HuH-7.5 (cell line): ENCODE measurements around the gene LHX4.

Experiments used
- DNase-seq: peaks from one replicate; pipeline ENCODE4 v3.0.0; 2011; ENCODE audit warnings: low spot score

The LHX4 gene

DNA sequence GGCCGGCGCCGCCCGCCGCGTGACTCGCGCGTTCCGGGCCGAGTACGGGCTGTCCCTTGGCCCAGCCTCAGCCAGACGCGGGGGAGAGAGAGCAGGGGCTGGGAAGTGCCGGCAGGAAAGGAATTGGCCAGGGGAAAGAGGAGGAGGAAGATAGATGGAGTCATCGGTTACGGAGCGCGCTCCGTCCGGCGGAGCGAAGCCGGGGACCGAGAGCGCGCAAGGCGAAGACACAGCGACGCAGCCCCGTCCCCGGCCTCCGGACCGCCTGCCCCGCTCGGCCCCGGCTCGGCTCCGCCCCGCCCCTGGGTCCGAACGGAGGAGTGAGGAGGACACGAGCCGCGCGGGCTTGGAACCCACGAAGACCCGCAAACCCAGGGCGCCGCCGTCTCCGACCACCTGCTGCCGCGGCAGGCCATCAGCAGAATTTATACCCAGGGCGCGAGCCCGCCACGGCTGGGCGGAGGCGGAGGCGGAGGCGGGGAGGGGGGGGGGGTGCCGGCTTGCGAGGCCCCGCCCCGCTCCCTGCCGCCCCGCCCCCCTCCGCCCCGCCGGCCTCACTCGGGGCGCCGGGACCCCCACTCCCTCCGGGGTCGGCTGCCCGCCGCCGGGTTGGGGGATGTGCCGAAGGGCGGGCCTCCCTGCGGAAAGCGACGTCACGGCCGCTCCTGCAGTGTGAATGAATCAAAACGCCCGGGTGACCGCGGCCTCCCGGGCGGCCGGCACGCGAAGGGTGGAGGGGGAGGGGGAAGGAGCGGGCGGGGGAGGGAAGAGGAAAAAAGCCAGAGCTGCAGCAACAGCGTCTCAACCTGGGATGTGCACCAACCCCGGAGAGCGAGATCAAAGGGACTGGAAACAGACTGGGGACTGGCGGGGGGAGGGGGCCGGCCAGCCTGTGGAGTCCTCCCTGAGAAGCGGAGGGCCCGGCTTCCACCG lies at the start of gene LHX4:
Gene LHX4, plus strand, starts transcription at position 782 of the 933 bp plus-strand sequence. CDS start 266 bp downstream, outside the sequence.
- peak; percentile 79 for DNase-seq

DNA sequence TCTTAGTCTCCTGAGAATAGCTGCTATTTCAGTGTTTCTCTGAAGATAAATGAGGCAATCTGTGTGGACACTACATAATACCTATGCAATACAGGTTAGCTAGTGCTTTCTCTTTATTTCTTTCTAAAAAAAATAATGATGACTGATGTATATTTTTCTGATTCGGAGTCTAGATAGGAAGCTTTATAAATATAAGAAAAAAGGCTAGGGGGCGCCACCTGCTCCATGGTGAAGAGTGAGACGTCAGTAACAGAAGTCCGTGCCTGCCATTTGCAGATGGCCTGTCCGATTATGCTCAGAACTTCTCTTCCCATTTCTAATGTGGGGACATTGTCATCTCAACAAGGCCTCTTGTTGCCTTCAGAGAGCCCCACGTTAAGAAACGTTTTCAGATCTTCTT lies 49.0 kb upstream of the LHX4 start:
- no peak for DNase-seq

DNA sequence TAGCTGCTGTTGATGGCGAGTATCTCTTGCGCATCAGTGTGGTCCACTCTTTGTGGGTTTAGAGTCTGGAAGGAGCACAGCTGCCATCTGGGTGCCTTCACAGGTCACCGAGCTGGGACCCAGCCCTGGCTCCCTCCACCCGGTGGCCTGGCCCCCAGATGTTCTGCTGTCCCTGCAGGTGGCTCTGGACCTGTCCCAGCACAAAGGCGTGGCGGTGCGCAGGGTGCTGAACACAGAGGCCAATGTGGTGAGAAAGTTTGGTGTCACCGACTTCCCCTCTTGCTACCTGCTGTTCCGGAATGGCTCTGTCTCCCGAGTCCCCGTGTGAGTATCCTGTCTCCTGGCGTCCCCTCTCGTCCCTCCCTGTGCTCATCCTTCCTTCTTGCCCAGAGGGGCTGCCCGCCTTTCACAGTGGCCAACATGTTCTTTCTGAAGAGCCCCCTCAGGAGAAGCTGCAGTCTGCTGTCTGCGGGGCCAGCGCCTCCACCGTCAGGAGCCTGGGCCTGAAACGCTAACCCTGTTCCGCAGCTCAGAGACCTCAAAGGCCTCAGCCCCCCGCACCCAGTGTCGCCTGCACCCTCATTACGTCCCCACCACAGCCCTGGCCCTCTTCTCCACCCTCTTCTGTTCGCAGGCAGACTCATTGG lies 47.9 kb upstream of the LHX4 start:
- DNase-seq, result no peak

DNA sequence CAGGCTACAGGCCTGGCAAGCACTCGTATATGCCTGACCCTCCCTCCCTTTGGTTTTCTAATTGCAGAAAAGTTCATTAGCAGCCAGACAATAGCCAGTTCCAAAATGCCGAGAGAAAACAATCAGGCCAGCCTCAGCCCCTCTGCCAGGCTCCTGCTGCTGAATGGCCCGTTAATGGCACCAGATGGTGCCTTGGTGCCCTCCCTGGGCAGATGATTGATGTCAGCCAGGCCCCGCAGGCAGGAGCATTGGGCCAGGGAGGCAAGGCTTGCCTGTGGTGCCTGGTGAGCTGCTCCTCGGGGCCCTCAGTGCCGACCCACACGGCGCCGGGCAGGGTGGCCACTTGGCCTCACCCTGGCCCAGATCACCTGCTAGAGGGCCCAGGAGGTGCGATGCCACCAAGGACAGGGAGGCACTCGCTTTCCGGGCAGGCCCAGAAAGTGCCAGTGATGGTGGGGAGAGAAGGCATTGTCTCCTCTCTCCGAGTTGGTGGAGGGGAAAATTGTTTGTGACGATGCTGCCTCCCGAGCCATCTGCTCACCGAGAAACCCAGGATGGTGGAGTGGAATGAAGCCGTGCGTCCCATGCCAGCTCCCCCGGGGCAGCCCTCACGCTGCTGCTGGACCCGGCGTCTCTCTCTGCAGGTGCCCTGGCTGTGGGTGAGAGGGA lies 47.3 kb upstream of the LHX4 start:
- no peak for DNase-seq

DNA sequence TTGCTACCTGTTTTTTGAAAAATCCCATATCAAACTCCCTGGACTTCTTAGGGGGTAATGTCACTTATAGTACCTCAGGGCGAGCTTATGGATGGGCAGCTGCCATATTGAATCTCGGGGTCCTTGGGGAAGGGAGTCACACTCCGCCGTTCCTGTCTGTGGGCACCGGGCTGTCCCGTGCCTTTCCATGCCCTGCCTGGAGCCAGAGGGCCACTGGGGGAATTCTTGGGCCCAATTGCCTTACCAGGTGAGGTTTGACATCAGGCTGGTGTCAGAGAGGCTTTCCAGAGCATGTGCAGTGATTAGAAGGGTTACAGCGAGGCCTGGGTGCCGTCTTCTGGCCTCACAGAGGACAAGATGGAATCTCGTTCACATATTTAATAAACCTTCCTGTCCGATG lies 46.6 kb upstream of the LHX4 start:
- no peak for DNase-seq

DNA sequence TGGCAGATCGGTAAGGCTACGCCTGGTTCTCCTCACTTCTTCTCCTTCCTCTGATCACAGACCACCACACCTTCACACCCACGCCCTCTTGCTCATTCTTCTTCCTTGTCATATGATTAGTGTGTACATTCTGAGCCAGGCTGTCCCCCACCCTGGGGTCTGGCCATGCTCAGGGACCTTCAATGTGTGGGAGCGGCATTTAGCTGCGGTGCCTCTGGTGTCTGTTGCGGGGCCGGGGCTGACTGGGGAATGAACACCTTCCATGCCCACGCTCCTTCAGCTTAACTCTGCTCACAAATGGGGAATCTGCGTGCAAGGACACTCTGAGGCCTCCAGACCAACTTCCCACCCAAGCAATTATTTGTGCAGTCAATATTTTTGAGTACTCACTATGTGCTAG lies 46.0 kb upstream of the LHX4 start:
- no peak for DNase-seq

DNA sequence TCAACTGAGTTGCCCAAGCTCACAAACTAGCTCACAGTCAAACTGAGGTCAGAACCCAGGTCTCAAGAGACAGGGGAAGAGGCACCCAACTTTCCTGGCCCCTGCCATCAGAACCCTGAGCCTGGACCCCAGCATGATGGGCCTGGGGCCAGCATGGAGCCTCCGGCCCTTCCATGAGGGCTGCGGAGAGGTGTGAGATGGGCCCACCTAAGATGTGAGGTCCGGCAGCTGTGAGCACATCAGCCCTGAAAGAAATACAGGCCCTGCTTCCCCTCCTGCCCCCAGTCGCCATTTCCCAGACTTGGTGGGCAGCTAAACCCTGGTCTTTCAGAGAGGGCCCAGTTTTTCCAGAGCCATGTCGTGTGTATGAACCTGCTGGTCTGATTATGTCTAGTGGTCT lies 44.8 kb upstream of the LHX4 start:
- no peak for DNase-seq

DNA sequence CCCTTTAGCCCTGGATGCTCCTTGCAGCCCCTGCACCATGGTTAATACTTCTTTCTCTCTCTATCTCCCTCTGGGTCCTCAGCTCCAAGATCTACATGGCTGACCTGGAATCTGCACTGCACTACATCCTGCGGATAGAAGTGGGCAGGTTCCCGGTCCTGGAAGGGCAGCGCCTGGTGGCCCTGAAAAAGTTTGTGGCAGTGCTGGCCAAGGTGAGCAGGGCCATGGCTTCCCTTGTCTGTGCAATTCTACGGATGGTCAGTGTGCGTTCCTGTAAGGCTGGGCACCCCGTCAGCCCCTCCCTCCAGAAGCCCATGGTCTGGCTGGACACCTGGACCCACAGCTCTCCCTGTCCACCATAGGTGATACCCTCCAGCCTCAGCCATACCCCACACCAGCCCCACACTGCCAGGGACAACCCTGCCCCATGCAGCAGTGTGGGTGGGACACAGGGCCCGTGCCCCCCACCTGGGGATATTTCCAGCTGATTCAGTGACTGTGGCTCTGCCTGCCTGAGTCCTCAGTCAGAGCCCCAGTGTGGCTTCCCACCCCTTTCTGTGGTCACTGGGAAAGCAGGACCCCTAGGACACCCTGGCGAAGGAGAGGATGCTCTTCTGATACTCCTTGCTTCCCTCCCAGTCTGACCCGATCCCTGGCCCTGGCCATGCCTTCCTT lies 44.0 kb upstream of the LHX4 start:
- DNase-seq, result no peak

DNA sequence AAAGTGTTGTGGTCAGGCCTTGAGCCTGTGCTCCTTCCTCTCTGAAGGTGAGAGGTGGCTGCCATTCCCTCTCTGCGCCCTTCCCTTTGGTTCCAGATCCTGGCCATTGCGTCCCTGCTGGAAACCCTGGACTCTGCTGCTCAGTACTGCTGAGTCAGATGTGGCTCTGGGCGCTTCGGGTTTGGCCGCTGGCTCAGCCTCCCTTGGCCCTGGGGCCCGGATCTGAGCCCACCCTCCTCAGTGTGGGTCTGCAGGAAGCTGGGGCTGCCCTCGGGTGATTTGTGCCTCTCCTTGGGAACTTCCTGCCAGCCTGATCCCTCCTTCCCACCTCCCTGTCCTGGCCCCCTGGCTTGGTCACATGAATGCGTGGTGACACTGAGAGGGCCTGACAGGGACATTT lies 43.2 kb upstream of the LHX4 start:
- DNase-seq, result no peak

DNA sequence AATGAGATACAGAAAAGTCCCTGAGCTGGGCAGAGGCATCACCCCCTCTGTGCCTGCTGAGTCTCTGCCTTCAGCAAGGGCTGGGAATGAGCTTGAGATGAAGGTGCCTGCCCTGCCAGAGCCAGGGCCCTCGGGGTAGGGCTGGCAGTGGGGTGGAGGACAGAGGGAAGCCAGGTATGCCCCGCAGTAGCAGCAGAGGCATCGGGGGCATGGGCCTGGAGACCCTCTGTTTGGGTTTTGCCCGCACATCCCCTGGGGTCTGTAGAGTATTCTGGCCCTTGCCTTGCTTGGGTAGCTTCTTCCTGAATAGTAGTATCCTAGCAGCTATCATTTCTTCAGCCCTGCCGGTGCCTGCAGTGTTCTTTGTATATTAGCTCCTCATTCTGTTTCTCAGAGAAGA lies 42.4 kb upstream of the LHX4 start:
- no peak for DNase-seq

DNA sequence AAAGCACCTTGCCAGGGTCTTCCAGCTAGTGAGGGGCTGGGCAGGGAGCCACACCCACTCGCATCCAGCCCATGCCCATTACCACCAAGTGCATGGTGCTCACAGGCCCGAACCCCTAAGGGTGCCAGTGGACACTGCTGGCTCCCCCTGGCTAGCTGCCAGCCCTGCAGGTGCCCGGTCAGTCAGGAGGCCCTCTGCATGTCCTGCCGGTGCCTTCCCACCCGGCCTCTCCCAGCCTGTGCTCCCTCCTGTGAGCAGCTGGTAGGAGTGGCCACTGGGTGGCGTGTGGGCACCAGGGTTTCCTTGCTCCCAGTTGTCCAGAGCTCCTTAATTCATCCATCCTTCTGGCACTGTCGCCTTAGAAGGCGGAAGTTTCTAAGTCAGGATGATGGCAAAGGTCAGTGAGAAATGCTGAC lies 42.0 kb upstream of the LHX4 start:
- peak; percentile 90 for DNase-seq

DNA sequence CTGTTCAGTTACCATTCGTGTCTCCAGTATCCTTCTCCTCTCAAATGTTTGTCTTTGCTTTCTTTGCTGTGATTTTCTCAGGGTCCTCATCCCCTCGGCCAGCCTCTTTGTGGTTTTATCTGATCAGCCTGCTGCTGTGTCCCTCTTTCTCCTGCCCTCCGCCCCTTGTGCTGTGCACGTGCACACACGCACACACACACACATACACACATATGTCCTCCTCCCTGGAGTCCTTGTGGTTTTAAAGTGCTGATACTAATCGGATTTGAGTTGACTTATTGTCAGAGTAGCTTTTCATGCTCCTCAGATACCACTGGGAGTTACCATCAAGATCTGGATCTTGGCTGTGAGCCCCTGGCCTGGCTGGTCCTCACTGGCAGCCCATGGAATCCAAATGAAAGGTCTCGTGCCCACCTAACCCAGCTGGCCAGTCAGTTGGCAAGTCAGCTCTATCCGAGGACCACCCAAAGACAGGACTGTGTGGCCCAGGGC lies 41.3 kb upstream of the LHX4 start:
- no peak for DNase-seq

DNA sequence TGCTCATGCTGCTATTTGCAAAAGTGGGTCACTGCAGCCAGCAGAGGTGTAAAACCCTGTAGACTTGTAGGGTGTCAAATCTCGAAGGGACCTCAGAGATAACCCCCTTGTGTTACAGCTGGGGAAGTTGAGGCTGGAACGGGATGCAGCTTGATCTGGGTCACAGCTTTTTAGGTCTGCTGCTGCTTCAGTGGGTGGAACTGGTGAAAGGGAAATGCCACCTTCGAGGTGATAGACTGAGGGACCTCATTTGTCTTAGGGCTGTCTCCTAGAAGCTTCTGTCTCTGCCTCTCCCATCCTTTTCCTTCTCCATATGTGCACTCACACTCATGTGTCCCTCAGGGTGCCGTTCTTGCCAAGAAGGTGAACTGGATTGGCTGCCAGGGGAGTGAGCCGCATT lies 40.0 kb upstream of the LHX4 start:
- no peak for DNase-seq

DNA sequence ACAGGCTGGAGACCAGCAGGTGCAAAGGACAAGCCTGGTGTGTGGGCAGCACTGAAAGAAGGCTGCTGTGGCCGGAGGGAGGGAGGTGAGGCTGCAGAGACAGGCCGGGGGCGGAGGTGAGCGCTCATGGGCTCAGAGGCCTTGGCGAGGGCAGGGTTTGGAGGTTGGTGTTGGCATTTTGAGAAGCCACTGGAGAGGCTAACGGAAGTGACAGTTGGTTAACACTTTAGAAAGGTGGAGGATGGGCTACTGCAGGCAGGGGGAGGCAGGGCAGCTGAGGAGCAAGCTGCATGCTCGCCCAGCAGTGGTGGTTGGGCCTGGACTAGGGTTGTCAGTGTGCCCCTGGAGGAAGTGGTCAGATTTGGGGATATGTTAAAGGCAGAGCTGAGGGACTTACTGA lies 37.9 kb upstream of the LHX4 start:
- DNase-seq, result no peak

DNA sequence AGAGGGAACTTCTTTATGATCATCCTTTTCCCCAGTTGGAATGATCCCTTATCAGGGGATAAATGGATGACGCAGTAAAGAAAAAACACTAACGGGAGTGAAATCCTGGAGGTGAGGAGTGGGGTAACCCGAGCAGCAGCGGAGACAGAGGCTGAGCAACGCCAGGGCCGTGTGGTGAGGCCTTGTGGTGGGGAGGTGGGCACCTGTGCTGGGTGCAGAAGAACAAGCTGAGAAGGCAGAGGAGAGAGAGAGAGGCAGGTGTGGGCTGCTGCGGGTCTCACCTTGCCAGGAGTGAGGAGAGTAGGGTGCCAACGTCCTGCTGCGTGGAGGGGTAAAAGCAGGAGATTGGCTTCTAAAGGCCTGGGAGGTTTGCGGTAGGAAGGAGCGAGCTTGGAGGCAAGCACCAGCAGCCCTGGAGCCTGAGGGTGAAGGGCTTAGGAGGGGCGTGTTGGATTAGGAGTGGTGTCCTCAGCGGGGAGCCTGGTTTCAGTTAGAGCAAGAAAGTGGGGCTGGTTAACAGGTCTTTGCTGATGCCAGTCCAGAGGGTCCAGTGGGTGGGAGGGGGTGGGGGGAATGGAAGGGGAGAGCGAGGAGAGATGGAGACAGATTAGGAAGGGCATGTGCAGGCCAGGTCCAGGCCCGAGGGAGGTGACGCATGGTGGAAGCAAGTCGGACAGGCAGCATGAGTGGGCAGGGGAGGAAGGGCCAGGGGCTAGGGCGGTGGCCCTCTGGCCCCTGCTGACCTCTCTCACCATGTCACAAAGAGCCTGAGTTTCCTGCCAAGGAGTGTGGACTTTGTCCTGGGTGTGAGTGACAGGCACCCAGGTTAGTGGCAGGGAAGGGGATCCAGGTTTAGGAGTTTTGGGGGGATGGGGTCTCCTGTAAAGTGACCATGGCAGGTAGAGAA lies 36.7 kb upstream of the LHX4 start:
- DNase-seq, result no peak

DNA sequence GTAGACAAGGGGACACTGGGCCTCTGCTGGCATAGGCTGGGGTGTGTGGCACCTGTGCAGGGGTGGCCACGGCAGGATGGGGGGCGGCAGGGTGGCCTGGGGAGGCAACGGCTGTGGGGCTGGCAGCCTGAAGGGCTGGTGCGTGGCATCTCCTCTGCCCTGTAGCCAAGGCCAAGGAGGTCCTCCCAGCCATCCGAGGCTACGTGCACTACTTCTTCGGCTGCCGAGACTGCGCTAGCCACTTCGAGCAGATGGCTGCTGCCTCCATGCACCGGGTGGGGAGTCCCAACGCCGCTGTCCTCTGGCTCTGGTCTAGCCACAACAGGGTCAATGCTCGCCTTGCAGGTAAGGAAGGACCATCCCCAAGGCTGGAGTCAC lies 36.0 kb upstream of the LHX4 start:
- DNase-seq, result no peak

DNA sequence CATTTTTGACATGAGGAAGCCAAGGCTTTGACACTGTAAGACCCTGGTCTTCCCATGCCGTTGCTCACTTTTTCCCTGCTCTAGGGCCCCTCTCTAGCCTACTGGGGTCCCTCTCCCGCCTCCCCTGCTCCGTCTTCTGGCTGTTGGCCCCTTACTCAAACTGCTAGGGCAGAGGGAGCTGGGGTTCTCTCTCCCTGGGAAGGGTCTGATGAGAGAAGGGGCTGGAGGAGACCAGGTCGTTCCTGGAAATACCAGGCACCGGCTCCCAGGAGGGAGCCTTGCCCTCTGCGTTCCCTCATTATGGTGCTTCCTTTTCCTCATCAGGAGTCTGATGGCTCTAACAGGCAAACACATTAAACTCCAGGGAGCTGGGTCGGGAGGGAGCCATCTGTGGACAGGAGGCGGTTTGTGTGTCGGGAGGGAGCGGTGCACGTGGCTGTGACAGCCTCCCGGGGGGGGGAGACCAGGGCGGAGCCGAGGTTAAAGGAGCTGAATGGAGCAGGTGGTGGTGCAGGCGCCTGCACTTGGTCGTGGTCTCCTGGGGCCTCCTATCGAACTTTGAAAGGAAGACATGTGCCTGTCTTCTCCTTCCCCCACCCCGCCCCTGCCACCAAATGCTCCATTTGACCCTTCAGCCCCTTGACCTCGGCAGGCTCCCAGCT lies 35.4 kb upstream of the LHX4 start:
- no peak for DNase-seq

DNA sequence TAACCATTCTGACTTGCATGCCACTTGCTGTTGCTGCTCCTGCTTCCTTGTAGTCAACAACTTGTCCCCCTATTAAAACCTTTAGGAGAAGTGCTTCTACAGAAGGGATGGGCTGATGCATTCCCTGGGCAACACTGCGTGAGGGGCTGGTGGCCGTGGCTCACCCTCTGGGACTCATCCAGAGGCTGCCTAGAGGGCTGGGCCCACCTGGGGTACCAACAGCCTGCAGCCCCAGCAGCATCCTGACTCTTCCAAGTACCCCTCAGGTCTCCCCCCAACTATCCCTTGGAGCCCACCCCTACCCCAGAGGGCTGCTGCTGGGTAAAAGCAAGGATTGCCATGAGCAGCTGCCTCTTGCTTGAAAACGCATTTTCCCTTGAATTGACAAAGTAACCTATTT lies 34.7 kb upstream of the LHX4 start:
- no peak for DNase-seq

DNA sequence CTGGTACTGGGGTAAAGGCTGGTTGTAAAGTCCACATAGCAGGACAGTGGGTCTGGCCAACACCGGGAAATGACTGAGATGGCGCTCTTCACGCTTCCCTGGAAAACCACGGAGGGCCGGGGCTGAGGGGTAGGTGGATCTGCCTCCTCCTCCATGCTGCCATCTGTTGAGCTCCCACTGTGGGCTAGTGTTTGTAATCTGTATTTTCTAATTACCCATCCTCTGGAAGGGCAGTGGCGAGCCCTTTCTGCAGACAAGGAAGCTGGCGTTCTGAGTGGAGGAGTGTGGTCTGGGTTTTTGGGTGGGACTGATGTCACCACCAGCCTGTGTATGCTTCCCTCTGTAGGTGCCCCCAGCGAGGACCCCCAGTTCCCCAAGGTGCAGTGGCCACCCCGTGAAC lies 34.1 kb upstream of the LHX4 start:
- DNase-seq, result no peak

DNA sequence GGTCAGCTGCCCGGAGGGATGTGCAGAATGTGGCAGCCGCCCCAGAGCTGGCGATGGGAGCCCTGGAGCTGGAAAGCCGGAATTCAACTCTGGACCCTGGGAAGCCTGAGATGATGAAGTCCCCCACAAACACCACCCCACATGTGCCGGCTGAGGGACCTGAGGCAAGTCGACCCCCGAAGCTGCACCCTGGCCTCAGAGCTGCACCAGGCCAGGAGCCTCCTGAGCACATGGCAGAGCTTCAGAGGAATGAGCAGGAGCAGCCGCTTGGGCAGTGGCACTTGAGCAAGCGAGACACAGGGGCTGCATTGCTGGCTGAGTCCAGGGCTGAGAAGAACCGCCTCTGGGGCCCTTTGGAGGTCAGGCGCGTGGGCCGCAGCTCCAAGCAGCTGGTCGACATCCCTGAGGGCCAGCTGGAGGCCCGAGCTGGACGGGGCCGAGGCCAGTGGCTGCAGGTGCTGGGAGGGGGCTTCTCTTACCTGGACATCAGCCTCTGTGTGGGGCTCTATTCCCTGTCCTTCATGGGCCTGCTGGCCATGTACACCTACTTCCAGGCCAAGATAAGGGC lies 33.5 kb upstream of the LHX4 start:
- no peak for DNase-seq
